ENCODE results near the gene CALHM2. TPM values are rescaled to one million over a fixed set of nuclear protein-coding genes. Genes with fewer than 3 reads are reported as not detected.

CALHM2 gene, protein sequence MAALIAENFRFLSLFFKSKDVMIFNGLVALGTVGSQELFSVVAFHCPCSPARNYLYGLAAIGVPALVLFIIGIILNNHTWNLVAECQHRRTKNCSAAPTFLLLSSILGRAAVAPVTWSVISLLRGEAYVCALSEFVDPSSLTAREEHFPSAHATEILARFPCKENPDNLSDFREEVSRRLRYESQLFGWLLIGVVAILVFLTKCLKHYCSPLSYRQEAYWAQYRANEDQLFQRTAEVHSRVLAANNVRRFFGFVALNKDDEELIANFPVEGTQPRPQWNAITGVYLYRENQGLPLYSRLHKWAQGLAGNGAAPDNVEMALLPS
- 13.6 and 15.5 TPM in 2 replicates for total RNA-seq

DNA sequence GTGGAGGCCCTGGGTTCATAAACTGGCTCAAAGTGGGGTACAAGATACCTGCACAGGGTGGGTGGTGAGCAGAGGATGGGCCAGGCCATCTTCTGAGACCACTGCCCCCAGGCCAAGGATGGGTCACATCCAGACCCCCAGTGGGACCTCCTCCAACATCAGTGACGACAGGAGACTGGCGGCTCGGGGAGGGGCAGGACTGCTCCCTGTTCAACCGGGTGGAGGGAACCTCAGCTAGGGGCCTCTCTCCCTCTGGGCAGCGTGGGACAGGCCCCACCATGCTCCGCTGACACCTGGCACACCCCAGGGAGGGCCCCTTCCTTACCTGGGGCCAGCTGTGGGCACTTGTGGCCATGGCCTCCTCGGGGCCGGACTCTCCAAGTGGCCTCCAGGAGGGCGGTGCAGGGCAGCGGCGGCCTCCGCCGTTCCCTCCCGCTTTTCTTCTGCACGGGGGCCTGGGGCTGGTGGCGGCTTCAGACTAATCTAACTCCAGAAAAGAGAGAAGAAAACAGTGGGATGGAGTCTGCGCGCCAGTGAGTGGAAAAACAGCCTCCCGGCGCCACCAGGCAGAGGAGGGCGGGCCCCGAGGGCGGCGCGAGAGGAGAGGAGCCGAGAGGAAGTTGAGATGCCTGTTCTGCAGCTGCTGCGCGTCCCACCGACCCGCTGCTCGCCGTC lies at the start of gene CALHM2:
TSS of gene CALHM2 (minus strand) at position 540 of the 675 bp plus-strand sequence. CDS start 2,429 bp downstream, outside the sequence.

GRCh38 chr10:103493362-103493915 lies 41.3 kb upstream of the CALHM2 start, which contains the start of gene NEURL1:
Gene NEURL1 (plus strand): TSS chr10:103493705. CDS start chr10:103494388, 683 bp downstream.

GRCh38 chr10:103479135-103479534 lies 27.0 kb upstream of the CALHM2 start, which contains the start of gene CALHM3:
Gene CALHM3 (minus strand): TSS chr10:103479240. CDS start chr10:103479032, 208 bp downstream.

DNA sequence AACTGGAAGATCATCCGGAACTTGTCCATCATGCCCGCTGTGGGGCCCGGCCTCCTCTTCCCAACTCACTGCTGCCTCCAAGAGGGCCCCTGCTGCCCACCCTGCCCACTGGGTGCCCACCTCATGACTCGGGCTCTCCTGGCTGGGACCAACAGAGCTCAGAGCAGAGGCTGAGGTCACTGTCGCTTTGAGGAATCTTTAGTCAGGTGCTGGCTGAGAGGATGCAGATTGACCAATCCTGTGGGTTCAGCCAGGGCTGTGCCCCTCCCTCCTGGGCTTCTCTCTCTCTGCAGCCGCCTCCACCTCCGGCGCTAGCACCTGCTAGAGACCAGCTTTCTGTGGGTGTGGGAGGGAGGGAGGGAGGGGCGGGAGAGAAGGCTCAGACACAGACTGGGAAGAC lies 6.5 kb upstream of the CALHM2 start, which contains the start of gene CALHM1:
TSS of gene CALHM1 (minus strand) at position 181 of the 400 bp plus-strand sequence. CDS start at position 32, 149 bp downstream.

Other genes starting within 250 kb of the CALHM2 start
- 0.06 TPM in 1 of 2 replicates, not detected in the other for gene RPEL1, start 206.5 kb downstream of the CALHM2 start, total RNA-seq
- under 0.01 and 0.06 TPM in 2 replicates for gene INA, start 175.2 kb downstream of the CALHM2 start, total RNA-seq
- gene PCGF6, start 101.2 kb downstream of the CALHM2 start, total RNA-seq, result 8.3 and 11.7 TPM in 2 replicates
- 4.9 and 5.7 TPM in 2 replicates for gene TAF5, start 84.4 kb downstream of the CALHM2 start, total RNA-seq
- 116 and 140 TPM in 2 replicates for gene ATP5MK, start 55.9 kb downstream of the CALHM2 start, total RNA-seq
- 22.2 and 52.0 TPM in 2 replicates for gene PDCD11, start 55.7 kb downstream of the CALHM2 start, total RNA-seq
- not detected in 2 replicates for gene CALHM1, start 6.5 kb upstream of the CALHM2 start, total RNA-seq
- gene CALHM3, start 26.9 kb upstream of the CALHM2 start, total RNA-seq, result not detected in 2 replicates
- under 0.01 and 0.06 TPM in 2 replicates for gene NEURL1, start 41.3 kb upstream of the CALHM2 start, total RNA-seq

All from bladder microvascular endothelial cell (primary cell).